HepG2 (cell line): Measurements from ENCODE around the gene TOB1. TPM values are rescaled to one million over a fixed set of nuclear protein-coding genes. Genes with fewer than 3 reads are reported as not detected.
A peak's percentile ranks its signal among the peaks of the same experiment; 100 is the strongest.

Source experiments
- ATAD3A ChIP-seq: sonication (generic); formaldehyde crosslinking; IDR thresholded peaks from 2 replicates; pipeline ENCODE4 v1.4.0; 2020; ENCODE audit warnings: missing genetic modification reagents
- ETV6 ChIP-seq: sonication (generic); formaldehyde crosslinking; conservative IDR thresholded peaks from 2 replicates; pipeline ENCODE4 v1.4.0; 2020; ENCODE audit warnings: missing genetic modification reagents
- NFIB ChIP-seq: sonication (generic); formaldehyde crosslinking; IDR thresholded peaks from 2 replicates; pipeline ENCODE4 v1.9.0; 2021; ENCODE audit warnings: missing genetic modification reagents, mild to moderate bottlenecking, borderline replicate concordance
- NFYC ChIP-seq: IDR thresholded peaks from 2 replicates; pipeline ENCODE4 v1.6.1; 2016; ENCODE audit warnings: missing genetic modification reagents, missing compliant biosample characterization
- NR1H2 ChIP-seq: sonication (generic); formaldehyde crosslinking; IDR thresholded peaks from 2 replicates; pipeline ENCODE4 v1.8.1; 2022; ENCODE audit warnings: low read depth, missing genetic modification reagents, borderline replicate concordance
- PHF8 ChIP-seq: sonication (generic); formaldehyde crosslinking; IDR thresholded peaks from 2 replicates; pipeline ENCODE4 v1.5.0; 2020; ENCODE audit warnings: missing genetic modification reagents
- TAF15 ChIP-seq: fragments of 200-400 bp; formaldehyde crosslinking; IDR thresholded peaks from one replicate; pipeline ENCODE4 v1.6.1; 2018; ENCODE audit warnings: mild to moderate bottlenecking, low read depth, low read length; ENCODE audit not compliant: poor library complexity, severe bottlenecking
- XBP1 ChIP-seq: sonication (generic); formaldehyde crosslinking; IDR thresholded peaks from 2 replicates; pipeline ENCODE4 v1.5.0; 2020; ENCODE audit warnings: missing genetic modification reagents
- ZNF20 ChIP-seq: sonication (generic); formaldehyde crosslinking; IDR thresholded peaks from 2 replicates; pipeline ENCODE4 v1.4.0; 2020; ENCODE audit warnings: mild to moderate bottlenecking, moderate library complexity, missing genetic modification reagents
- ZNF234 ChIP-seq: sonication (generic); formaldehyde crosslinking; conservative IDR thresholded peaks from 2 replicates; pipeline ENCODE4 v1.5.1; 2020; ENCODE audit warnings: mild to moderate bottlenecking, missing genetic modification reagents
- ZNF282 ChIP-seq: fragments of 450-650 bp; IDR thresholded peaks from 2 replicates; pipeline ENCODE4 v1.6.1; 2018; ENCODE audit not compliant: partially characterized antibody
- ZNF567 ChIP-seq: sonication (generic); formaldehyde crosslinking; IDR thresholded peaks from 2 replicates; pipeline ENCODE4 v1.8.1; 2023; ENCODE audit warnings: mild to moderate bottlenecking, missing genetic modification reagents, borderline replicate concordance
- ZNF777 ChIP-seq: sonication (generic); formaldehyde crosslinking; IDR thresholded peaks from 2 replicates; pipeline ENCODE4 v1.4.0; 2020; ENCODE audit warnings: missing genetic modification reagents
- polyA plus RNA-seq, 8 experiments: library from polyadenylated mRNA; depleted of rRNA in 3 of 8; stranded (reverse) in 7 of 8; unstranded in 1 of 8; fragments of >200 nt; fragmentation: Illumina TruSeq in 4 of 8; extraction: Trizol in 4 of 8; gene quantifications; 2 replicates each; pipeline versions ENCODE4 v1.2.1 to v1.2.3, GENCODE V29; 2011 to 2016; ENCODE audit warnings: low read depth in 4 of 8, missing spikeins in 1 of 8, mixed read lengths in 1 of 8; ENCODE audit not compliant: insufficient read depth in 1 of 8
- total RNA-seq, 5 experiments: library from RNA; depleted of rRNA; stranded (reverse); fragments of >200 nt; fragmentation: Illumina TruSeq; extraction: Trizol; gene quantifications; 2 replicates each; pipeline ENCODE4 v1.2.3, GENCODE V29; 2016; ENCODE audit warnings: low read depth in 1 of 5
- TF ChIP-seq, protein P1 (sequence below): sonication (generic); formaldehyde crosslinking; conservative IDR thresholded peaks from 2 replicates; pipeline ENCODE4 v1.4.0; 2020; ENCODE audit warnings: mild to moderate bottlenecking, missing genetic modification reagents, moderate library complexity
- TF ChIP-seq, protein P2 (sequence below): sonication (generic); formaldehyde crosslinking; IDR thresholded peaks from 2 replicates; pipeline ENCODE4 v1.5.0; 2020; ENCODE audit warnings: missing genetic modification reagents
- TF ChIP-seq, protein P3 (sequence below): sonication (generic); formaldehyde crosslinking; IDR thresholded peaks from 2 replicates; pipeline ENCODE4 v1.4.0; 2020; ENCODE audit warnings: mild to moderate bottlenecking, low read depth, missing genetic modification reagents
- TF ChIP-seq, protein P4 (sequence below): IDR thresholded peaks from 2 replicates; pipeline ENCODE4 v1.6.1; 2012; ENCODE audit warnings: low read length, improper control_type of control experiment
- TF ChIP-seq, protein P5 (sequence below): IDR thresholded peaks from 2 replicates; pipeline ENCODE4 v1.6.1; 2016; ENCODE audit warnings: low read depth, control low read depth

The TOB1 gene
- total and polyA plus RNA-seq, 2 of the 13 experiments (the other 11 are each of a cell fraction or from before 2014, with no cell fraction given), result 21.9 to 57.7 TPM

DNA sequence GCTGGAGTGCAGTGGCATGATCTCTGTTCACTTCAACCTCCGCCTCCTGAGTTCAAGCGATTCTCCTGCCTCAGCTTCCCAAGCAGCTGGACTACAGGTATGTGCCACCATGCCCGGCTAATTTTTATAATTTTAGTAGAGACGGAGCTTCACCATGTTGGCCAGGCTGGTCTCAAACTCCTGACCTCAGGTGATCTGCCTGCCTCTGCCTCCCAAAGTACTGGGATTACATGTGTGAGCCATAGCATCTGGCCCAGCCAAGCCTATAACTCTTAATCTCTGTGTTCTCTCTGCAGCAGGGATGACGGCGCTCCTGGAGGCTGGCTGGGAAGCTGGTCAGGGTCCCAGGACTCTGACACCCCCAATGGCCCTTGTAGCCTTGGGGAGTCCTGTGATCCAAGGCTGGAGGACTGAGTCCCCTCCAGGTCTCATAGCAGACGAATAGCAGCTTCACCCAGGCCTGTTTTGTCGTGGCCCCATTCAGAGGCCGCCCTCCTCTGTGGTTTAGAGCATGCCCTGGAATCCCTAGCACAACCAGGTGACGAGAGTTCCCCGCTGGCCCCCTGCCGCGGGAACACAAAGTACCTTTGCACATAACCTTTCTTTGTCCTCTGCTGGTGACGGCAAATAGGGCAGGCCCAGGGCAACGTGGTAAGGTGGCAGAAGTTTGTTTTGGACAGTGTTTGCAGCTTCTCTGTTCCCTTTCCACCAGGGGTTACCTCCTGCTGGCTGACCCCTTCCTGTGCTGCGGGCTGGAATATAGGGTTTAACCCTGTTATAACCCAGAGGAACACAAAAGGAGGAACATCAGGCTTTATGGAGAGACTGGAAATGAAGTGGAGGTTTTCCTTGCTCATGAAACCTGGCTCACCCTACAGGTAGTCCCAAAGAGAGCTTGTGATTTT is 43.0 kb upstream of the TOB1 start (continued):
- TF ChIP-seq, protein P1, sequence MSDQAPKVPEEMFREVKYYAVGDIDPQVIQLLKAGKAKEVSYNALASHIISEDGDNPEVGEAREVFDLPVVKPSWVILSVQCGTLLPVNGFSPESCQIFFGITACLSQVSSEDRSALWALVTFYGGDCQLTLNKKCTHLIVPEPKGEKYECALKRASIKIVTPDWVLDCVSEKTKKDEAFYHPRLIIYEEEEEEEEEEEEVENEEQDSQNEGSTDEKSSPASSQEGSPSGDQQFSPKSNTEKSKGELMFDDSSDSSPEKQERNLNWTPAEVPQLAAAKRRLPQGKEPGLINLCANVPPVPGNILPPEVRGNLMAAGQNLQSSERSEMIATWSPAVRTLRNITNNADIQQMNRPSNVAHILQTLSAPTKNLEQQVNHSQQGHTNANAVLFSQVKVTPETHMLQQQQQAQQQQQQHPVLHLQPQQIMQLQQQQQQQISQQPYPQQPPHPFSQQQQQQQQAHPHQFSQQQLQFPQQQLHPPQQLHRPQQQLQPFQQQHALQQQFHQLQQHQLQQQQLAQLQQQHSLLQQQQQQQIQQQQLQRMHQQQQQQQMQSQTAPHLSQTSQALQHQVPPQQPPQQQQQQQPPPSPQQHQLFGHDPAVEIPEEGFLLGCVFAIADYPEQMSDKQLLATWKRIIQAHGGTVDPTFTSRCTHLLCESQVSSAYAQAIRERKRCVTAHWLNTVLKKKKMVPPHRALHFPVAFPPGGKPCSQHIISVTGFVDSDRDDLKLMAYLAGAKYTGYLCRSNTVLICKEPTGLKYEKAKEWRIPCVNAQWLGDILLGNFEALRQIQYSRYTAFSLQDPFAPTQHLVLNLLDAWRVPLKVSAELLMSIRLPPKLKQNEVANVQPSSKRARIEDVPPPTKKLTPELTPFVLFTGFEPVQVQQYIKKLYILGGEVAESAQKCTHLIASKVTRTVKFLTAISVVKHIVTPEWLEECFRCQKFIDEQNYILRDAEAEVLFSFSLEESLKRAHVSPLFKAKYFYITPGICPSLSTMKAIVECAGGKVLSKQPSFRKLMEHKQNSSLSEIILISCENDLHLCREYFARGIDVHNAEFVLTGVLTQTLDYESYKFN (CRISPR knock-in tag), result peak; percentile 77
- no peak for TF ChIP-seq TAF15
- no peak for TF ChIP-seq ZNF282
- TF ChIP-seq, protein P2, sequence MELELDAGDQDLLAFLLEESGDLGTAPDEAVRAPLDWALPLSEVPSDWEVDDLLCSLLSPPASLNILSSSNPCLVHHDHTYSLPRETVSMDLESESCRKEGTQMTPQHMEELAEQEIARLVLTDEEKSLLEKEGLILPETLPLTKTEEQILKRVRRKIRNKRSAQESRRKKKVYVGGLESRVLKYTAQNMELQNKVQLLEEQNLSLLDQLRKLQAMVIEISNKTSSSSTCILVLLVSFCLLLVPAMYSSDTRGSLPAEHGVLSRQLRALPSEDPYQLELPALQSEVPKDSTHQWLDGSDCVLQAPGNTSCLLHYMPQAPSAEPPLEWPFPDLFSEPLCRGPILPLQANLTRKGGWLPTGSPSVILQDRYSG (CRISPR knock-in tag), result no peak
- no peak for TF ChIP-seq XBP1 (CRISPR knock-in tag)
- TF ChIP-seq ETV6 (CRISPR knock-in tag), result no peak
- no peak for TF ChIP-seq ZNF567
- TF ChIP-seq ATAD3A (CRISPR knock-in tag), result no peak
- TF ChIP-seq, protein P3, sequence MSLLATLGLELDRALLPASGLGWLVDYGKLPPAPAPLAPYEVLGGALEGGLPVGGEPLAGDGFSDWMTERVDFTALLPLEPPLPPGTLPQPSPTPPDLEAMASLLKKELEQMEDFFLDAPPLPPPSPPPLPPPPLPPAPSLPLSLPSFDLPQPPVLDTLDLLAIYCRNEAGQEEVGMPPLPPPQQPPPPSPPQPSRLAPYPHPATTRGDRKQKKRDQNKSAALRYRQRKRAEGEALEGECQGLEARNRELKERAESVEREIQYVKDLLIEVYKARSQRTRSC (CRISPR knock-in tag), result no peak
- TF ChIP-seq, protein P4, sequence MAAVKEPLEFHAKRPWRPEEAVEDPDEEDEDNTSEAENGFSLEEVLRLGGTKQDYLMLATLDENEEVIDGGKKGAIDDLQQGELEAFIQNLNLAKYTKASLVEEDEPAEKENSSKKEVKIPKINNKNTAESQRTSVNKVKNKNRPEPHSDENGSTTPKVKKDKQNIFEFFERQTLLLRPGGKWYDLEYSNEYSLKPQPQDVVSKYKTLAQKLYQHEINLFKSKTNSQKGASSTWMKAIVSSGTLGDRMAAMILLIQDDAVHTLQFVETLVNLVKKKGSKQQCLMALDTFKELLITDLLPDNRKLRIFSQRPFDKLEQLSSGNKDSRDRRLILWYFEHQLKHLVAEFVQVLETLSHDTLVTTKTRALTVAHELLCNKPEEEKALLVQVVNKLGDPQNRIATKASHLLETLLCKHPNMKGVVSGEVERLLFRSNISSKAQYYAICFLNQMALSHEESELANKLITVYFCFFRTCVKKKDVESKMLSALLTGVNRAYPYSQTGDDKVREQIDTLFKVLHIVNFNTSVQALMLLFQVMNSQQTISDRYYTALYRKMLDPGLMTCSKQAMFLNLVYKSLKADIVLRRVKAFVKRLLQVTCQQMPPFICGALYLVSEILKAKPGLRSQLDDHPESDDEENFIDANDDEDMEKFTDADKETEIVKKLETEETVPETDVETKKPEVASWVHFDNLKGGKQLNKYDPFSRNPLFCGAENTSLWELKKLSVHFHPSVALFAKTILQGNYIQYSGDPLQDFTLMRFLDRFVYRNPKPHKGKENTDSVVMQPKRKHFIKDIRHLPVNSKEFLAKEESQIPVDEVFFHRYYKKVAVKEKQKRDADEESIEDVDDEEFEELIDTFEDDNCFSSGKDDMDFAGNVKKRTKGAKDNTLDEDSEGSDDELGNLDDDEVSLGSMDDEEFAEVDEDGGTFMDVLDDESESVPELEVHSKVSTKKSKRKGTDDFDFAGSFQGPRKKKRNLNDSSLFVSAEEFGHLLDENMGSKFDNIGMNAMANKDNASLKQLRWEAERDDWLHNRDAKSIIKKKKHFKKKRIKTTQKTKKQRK, result no peak
- TF ChIP-seq NFYC, result 0 out of 2 replicates have a peak, but pooled peaks have one; percentile 16
- TF ChIP-seq ZNF234 (CRISPR knock-in tag), result no peak
- TF ChIP-seq PHF8, result peak; percentile 69
- TF ChIP-seq ZNF20 (CRISPR knock-in tag), result no peak
- TF ChIP-seq NR1H2, result no peak; the same call in 1 of the 2 replicates
- TF ChIP-seq, protein P5, sequence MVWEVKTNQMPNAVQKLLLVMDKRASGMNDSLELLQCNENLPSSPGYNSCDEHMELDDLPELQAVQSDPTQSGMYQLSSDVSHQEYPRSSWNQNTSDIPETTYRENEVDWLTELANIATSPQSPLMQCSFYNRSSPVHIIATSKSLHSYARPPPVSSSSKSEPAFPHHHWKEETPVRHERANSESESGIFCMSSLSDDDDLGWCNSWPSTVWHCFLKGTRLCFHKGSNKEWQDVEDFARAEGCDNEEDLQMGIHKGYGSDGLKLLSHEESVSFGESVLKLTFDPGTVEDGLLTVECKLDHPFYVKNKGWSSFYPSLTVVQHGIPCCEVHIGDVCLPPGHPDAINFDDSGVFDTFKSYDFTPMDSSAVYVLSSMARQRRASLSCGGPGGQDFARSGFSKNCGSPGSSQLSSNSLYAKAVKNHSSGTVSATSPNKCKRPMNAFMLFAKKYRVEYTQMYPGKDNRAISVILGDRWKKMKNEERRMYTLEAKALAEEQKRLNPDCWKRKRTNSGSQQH (CRISPR knock-in tag), result 0 out of 2 replicates have a peak, but pooled peaks have one; percentile 52
- TF ChIP-seq NFIB (CRISPR knock-in tag), result no peak
- 0 out of 2 replicates have a peak, but pooled peaks have one; percentile 24 for TF ChIP-seq ZNF777
